Measurements from ENCODE around the gene OR6C3.
"Not testable (repeated sequence)": the region's sequence is repeated elsewhere in the genome, so short reads cannot be mapped to it uniquely, and the experiment has no call there.

OR6C3 gene

GRCh38 chr12:55330446-55330845 is at the start of gene OR6C3:
Gene OR6C3, plus strand, starts transcription at chr12:55330746. Its CDS starts 955 bp downstream, at chr12:55331701.
- no peak for DNase-seq

GRCh38 chr12:55280991-55281390 is 49.6 kb upstream of the OR6C3 start:
- DNase-seq, result no peak

- DNase-seq, result no peak
Measured at GRCh38 chr12:55289999-55290398, 40.5 kb upstream of the OR6C3 start.

GRCh38 chr12:55296469-55296868 is 34.1 kb upstream of the OR6C3 start, which contains the start of gene OR6C6:
Gene OR6C6, minus strand, starts transcription at chr12:55296569. Its CDS starts 1,337 bp downstream, at chr12:55295232.
- DNase-seq, result no peak

GRCh38 chr12:55314043-55314442 is 16.5 kb upstream of the OR6C3 start, which contains the start of gene OR6C1:
Gene OR6C1, plus strand, starts transcription at chr12:55314343. Its CDS starts 6,257 bp downstream, at chr12:55320600.
- DNase-seq, result no peak

GRCh38 chr12:55320201-55320600 is 10.3 kb upstream of the OR6C3 start:
- no peak for DNase-seq

GRCh38 chr12:55325801-55326200 is 4.7 kb upstream of the OR6C3 start:
- DNase-seq, result not testable (repeated sequence)

- DNase-seq, result no peak
Measured at GRCh38 chr12:55336002-55336401, 5.5 kb downstream of the OR6C3 start.

GRCh38 chr12:55355338-55355737 is 24.8 kb downstream of the OR6C3 start:
- DNase-seq, result not testable (repeated sequence)

- DNase-seq, result no peak
Measured at GRCh38 chr12:55362675-55363074, 32.1 kb downstream of the OR6C3 start, which contains the start of gene OR6C75. Gene OR6C75, plus strand, starts transcription at chr12:55362975. Its CDS starts 2,136 bp downstream, at chr12:55365111.

GRCh38 chr12:55365086-55365485 is 34.5 kb downstream of the OR6C3 start:
- DNase-seq, result no peak

GRCh38 chr12:55372521-55372920 is 42.0 kb downstream of the OR6C3 start:
- no peak for DNase-seq

Measured in DMS 273 treated with DMSO at 0.1 percent for 48 hours (cell line).